Fibroblast of skin of right biceps (primary cell): ENCODE results near the gene SNRPB.

ENCODE experiments used
- DNase-seq: peaks from one replicate; pipeline ENCODE4 v3.0.0-alpha.2; 2013

Gene SNRPB

DNA sequence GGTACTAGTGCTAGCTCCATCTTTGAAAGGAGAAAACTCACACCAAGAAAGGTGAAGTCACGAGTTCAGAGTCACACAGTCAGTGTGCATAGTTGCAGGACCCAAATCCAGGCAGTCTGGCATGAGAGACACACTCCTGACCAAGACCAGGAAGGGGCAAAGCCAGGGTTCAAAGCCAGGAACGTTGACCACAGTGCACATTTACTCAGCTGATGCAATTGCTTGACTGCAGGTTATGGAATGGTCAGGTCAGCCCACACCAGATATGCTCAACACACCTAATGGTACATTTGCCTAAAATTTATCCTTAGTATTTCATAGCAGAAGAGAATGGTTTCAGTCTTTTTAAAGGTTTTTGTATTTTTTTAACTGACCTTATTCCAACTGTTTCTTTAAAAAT is 52.2 kb downstream of the SNRPB start:
- no peak for DNase-seq

DNA sequence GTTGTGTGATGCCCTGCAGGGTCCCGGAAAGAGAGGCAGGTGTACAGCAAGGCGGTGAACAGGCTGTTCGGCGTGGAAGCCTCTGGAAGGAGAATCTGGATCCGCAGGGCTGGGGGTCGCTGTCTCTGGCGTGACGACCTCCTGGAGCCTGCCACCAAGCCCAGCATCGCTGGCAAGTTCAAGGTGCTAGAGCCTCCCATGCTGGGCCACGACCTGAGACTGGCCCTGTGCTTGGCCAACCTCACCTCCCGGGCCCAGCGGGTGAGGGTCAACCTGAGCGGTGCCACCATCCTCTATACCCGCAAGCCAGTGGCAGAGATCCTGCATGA is 53.4 kb downstream of the SNRPB start:
- no peak for DNase-seq

DNA sequence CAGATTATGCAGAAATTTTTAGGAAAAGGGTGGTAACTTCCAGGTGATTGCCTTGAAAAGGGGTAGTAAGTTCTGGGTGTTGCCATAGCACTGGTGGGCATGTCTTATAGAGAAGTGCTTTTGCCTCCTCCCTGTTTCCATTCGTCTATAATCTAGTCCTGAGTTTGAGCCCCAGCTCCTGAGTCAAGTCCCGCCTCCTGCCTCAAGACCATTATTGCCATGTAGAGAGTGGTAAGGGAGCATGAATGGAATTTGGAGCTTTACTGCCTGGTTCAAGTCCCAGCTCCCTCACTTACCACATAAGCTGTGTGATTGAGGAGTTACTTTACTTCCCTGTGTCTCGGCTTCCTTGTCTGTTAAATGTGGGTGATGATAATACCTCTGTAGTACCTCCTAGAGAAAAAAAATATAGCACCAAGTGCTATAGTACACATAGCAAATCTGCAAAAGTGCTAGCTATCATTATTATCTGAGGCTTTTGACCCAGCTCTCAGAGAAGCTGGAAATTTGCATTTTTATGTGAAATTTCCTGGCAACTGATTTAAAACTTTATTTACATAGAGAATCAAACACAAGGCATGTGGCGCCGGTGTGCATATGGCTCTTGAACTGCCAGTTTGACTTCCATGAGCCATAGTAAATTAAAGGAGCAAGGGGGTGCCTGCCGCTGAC is 53.9 kb downstream of the SNRPB start:
- DNase-seq, result no peak
